RWPE2 (cell line): ENCODE data around the gene TSHZ2.

Source experiments
- ATAC-seq: fragments of 200-7000 bp; cut with Tn5 transposase; 3 replicates; pipeline ENCODE4 v1.9.1; 2021; ENCODE audit warnings: low read depth
- DNase-seq: peaks from one replicate; pipeline ENCODE4 v3.0.0-alpha.2; 2020; ENCODE audit warnings: low spot score
- H3K27ac ChIP-seq: fragments of 450-650 bp; 2 replicates; pipeline ENCODE4 v1.5.1; 2017; ENCODE audit warnings: mild to moderate bottlenecking; ENCODE audit not compliant: poor library complexity, severe bottlenecking
- H3K27me3 ChIP-seq: fragments of 250-450 bp; sonication (Bioruptor Pico); 2 replicates; pipeline ENCODE4 v1.5.1; 2021; ENCODE audit warnings: mild to moderate bottlenecking, moderate library complexity; ENCODE audit not compliant: insufficient read depth, poor library complexity, severe bottlenecking
- H3K36me3 ChIP-seq: fragments of 250-450 bp; sonication (Bioruptor Pico); 2 replicates; pipeline ENCODE4 v1.5.1; 2020; ENCODE audit warnings: low read depth, mild to moderate bottlenecking, moderate library complexity
- H3K4me1 ChIP-seq: fragments of 250-450 bp; sonication (Bioruptor Pico); 2 replicates; pipeline ENCODE4 v1.5.1; 2021; ENCODE audit warnings: mild to moderate bottlenecking, moderate library complexity; ENCODE audit not compliant: insufficient read depth, poor library complexity, severe bottlenecking
- H3K4me3 ChIP-seq: fragments of 250-450 bp; sonication (Bioruptor Pico); 2 replicates; pipeline ENCODE4 v1.5.1; 2021; ENCODE audit warnings: mild to moderate bottlenecking, moderate library complexity; ENCODE audit not compliant: severe bottlenecking
- H3K9me3 ChIP-seq: fragments of 250-450 bp; sonication (Bioruptor Pico); 2 replicates; pipeline ENCODE4 v1.5.1; 2021; ENCODE audit warnings: mild to moderate bottlenecking, moderate library complexity; ENCODE audit not compliant: severe bottlenecking
- TF ChIP-seq, protein P1 (sequence below): fragments of 450-650 bp; IDR thresholded peaks from one replicate; pipeline ENCODE4 v1.5.1; 2017; ENCODE audit warnings: mild to moderate bottlenecking, moderate library complexity; ENCODE audit not compliant: poor library complexity, severe bottlenecking

TSHZ2 gene

DNA sequence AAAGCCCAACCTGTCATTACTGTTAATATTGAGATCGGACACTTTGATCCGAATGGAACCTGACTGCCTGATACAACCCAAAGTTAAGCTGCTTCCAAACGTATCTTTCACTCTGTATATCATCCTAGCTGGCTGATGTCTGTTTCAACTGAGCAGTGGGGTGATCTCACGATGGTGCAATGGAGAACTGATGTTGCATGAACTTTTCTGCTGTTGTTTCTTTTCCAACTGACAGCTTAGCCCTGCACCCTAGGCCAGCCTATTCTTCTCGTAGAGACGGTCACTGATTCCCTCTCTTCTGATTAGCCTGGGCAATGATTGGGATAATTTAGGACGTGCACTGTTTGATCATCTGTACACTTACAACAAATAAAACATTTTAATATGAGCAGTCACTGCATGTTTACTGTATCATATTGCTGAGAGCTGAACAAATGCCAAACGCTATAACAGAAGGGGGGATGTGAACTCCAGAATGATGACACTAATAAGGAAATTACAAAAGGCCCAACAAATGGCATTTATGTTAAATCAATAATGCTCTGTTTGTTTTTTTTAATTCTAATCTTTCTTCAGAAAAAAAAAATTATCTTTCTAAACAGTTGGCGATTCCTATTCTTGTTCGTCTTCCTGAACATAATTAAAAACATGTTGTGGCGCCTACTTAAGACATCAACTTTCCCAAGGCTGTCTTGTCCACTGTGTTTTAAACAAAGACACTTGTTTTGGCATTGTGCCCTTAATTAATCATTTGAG, 436.7 kb downstream of the TSHZ2 start:
- TF ChIP-seq, protein P1, sequence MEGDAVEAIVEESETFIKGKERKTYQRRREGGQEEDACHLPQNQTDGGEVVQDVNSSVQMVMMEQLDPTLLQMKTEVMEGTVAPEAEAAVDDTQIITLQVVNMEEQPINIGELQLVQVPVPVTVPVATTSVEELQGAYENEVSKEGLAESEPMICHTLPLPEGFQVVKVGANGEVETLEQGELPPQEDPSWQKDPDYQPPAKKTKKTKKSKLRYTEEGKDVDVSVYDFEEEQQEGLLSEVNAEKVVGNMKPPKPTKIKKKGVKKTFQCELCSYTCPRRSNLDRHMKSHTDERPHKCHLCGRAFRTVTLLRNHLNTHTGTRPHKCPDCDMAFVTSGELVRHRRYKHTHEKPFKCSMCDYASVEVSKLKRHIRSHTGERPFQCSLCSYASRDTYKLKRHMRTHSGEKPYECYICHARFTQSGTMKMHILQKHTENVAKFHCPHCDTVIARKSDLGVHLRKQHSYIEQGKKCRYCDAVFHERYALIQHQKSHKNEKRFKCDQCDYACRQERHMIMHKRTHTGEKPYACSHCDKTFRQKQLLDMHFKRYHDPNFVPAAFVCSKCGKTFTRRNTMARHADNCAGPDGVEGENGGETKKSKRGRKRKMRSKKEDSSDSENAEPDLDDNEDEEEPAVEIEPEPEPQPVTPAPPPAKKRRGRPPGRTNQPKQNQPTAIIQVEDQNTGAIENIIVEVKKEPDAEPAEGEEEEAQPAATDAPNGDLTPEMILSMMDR, result no peak
- DNase-seq, result no peak
- ATAC-seq, result no peak; the same call in 2 of the 3 replicates
- no peaks in the 10 kb centered on the region for H3K36me3 ChIP-seq
- no peaks in the 10 kb centered on the region for H3K9me3 ChIP-seq
- H3K27ac ChIP-seq, result no peak overlapping the region
- no peak overlapping the region for H3K4me3 ChIP-seq
- H3K27me3 ChIP-seq, result peaks cover 5% of the 10 kb centered on the region
- no peaks in the 10 kb centered on the region for H3K4me1 ChIP-seq

DNA sequence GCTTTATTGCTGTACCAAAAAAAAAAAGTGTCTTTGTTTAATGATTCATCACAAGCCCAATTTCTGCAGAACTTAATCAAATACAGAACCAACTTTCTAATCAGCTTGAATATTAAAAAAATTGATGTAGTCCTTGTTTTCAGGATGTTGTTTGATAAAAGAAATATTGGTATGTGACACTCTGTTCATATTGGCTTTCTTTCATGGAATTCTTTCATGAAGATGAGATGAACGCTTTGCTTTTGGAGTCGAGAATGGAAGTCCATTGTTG, 437.2 kb downstream of the TSHZ2 start:
- Histone ChIP-seq H3K4me3 (no peak overlapping the region), H3K36me3 (no peaks in the 10 kb centered on the region), H3K9me3 (no peaks in the 10 kb centered on the region), H3K4me1 (no peaks in the 10 kb centered on the region), H3K27me3 (peaks cover 5% of the 10 kb centered on the region), H3K27ac (no peak overlapping the region)
- TF ChIP-seq, protein P1, result no peak
- DNase-seq (no peak), ATAC-seq (no peak)

DNA sequence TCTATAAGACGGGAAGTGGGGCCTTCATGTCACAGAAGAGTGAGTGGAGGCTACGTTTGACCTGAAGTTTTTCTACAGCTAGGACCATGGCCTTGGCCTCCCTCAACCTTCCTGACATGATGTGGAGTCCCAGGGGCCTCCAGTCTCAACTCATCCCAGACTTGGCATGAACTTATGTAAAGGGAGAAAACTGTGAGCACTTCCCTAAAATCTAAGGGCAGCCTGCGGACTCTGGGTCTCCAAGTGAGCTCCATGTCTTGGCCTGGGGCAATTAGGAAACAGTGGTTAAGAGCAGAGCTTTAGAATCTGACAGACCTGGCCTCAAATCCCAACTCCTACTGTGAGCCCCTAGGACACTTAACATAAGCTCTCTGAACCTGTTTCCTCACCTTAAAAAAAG, 439.0 kb downstream of the TSHZ2 start:
- TF ChIP-seq, protein P1, result no peak
- H3K4me1 ChIP-seq, result no peaks in the 10 kb centered on the region
- DNase-seq, result no peak
- no peak overlapping the region for H3K4me3 ChIP-seq
- H3K9me3 ChIP-seq, result no peaks in the 10 kb centered on the region
- no peak for ATAC-seq
- H3K36me3 ChIP-seq, result no peaks in the 10 kb centered on the region
- H3K27ac ChIP-seq, result no peak overlapping the region
- H3K27me3 ChIP-seq, result peaks cover 5% of the 10 kb centered on the region

DNA sequence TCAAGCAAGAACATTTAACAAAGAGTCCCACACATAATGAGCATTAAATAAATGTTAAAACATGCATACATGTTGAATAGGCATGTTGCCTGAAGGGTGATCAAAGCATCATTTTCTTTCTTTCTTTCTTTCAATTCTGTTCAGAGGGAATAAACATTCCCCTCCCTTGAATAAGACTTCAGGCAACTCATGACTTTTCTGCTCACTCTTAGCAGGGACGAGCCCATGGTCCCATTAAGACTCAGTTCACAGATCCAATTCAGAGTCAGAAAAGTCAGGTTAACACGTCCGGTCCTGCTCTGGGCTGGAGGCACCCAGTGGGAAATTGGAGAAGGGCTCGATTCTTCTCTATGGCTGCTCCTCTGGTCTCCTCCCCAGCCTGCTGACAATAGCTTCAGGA, 439.7 kb downstream of the TSHZ2 start:
- Histone ChIP-seq H3K27me3 (peaks cover 5% of the 10 kb centered on the region), H3K4me1 (no peaks in the 10 kb centered on the region), H3K27ac (no peak overlapping the region), H3K9me3 (no peaks in the 10 kb centered on the region), H3K36me3 (no peaks in the 10 kb centered on the region), H3K4me3 (no peak overlapping the region)
- ATAC-seq, result no peak
- no peak for DNase-seq
- TF ChIP-seq, protein P1, result no peak

DNA sequence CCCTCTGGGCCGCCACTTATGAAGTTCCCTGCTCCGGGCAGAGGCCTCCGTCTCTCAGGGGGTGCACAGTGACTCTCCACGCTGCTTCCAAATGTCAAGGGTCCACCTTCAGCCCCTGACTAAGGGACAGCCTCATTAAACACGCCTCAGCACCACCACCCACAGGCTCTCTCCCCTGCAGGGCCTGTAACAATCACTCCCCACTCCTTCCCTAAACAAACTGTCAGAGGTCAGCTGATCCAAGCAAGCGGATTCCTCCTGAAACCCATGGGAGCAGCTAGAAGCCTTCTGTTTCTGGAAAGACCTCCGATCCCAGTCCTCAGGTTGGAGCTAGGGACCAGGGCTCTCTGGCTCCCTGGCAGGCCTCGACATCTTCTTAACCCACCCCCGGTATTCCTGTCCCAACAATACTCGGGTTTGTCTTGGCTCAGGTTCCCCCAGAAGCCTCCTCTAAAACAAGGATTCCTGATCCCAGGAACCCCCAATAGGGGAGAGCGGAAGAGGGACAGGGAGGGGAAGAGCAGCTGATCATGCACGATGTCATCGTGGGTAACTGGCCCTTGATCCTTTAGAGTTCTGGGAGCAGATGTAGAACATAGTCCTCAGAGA, 440.5 kb downstream of the TSHZ2 start:
- no peak overlapping the region for H3K4me3 ChIP-seq
- ATAC-seq (no peak), DNase-seq (no peak)
- TF ChIP-seq, protein P1, result no peak
- no peak overlapping the region for H3K27ac ChIP-seq
- peaks cover 5% of the 10 kb centered on the region for H3K27me3 ChIP-seq
- no peaks in the 10 kb centered on the region for H3K9me3 ChIP-seq
- H3K4me1 ChIP-seq, result no peaks in the 10 kb centered on the region
- no peaks in the 10 kb centered on the region for H3K36me3 ChIP-seq
